D721Med (cell line): ENCODE data around the gene FBXO34.
A peak's percentile ranks its signal among the peaks of the same experiment; 100 is the strongest.

Experiments
- DNase-seq: peaks from one replicate; pipeline ENCODE4 v3.0.0; 2011; ENCODE audit warnings: low spot score; ENCODE audit not compliant: insufficient read length
- FAIRE-seq: peaks from 2 replicates; lab custom pipeline; 2011; peaks lifted over from hg19 to GRCh38; lab: Jason Lieb, UNC
- TF ChIP-seq, protein P1 (sequence below): IDR thresholded peaks from 2 replicates; pipeline ENCODE4 v1.5.1; 2012; ENCODE audit warnings: mild to moderate bottlenecking, control low read depth; ENCODE audit not compliant: insufficient read depth; ENCODE audit errors: missing control alignments

Gene FBXO34

DNA sequence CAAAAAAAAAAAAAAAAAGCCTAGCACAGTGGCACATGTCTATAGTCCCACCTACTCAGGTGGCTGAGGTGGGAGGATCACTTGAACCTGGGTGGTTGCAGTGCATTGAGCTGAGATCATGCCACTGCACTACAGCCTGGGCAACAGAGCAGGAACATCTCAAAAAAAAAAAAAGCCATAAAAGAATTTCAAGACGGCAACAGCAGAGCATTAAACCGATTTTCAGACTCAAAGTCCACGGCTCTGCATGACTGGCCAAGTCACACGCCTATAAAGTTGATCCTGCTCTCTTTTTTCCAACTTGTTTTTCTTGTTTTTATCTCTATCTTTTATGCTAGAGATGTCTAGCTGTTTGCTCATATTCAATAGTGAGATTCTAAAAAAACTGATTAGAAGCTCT, 45.3 kb downstream of the FBXO34 start:
- DNase-seq (no peak), FAIRE-seq (no peak)
- TF ChIP-seq, protein P1, sequence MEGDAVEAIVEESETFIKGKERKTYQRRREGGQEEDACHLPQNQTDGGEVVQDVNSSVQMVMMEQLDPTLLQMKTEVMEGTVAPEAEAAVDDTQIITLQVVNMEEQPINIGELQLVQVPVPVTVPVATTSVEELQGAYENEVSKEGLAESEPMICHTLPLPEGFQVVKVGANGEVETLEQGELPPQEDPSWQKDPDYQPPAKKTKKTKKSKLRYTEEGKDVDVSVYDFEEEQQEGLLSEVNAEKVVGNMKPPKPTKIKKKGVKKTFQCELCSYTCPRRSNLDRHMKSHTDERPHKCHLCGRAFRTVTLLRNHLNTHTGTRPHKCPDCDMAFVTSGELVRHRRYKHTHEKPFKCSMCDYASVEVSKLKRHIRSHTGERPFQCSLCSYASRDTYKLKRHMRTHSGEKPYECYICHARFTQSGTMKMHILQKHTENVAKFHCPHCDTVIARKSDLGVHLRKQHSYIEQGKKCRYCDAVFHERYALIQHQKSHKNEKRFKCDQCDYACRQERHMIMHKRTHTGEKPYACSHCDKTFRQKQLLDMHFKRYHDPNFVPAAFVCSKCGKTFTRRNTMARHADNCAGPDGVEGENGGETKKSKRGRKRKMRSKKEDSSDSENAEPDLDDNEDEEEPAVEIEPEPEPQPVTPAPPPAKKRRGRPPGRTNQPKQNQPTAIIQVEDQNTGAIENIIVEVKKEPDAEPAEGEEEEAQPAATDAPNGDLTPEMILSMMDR, result no peak

DNA sequence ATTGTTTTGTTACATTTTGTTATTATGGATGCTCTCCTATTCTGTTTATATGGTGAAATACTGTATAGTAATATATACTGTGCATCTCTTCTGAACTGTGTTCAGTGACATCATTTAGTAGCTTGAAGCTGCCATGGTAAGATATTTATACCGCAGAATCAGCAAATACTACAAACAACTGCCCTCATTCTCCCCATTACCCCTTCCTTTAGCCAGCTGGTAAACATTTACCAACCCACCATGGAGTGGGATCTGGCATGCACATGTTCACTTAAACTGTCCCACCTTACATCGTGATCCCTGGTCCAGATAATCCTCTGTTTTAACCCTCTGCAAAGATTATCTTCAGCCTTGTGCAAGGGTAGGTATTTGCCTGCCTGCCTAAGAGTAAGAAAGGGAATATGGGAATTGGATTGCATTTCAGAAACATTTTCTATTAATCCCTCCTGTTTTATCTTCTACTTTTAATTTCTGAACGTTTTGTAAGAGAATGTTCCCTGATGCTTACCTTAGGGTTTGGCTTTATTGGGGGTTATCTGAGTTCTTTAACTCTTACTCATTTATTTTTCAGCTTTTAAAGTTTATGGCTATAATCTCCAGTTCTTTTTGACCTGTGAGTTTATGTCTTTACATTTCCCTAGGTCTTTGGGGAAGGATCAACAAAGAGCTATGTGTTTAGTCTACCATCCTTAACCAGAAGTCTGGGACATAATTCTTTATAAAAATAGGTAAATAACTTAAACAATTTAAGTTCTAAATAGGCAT, 46.5 kb downstream of the FBXO34 start:
- TF ChIP-seq, protein P1, result no peak
- DNase-seq (no peak), FAIRE-seq (peak; percentile 79)

DNA sequence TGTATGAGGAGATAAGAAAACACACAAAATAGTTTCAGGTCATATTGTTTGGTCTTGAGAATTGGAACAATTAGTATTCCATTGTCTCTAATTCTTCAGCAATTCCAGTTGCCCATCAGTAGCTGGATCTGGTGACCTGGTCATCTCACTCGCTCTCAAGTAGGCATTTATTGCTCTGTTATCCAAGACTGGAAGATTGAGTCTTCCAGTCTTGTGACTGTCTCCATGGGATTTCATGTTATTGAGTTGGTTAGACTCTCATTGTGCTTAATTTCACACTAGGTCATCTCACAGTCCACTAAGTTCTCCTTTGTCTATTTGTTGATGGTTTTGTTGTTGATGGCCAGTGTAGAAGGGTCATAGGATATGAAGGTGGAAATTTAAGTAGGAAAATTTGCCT, 47.5 kb downstream of the FBXO34 start:
- FAIRE-seq (peak; percentile 55), DNase-seq (no peak)
- TF ChIP-seq, protein P1, result no peak

GRCh38 chr14:55323910-55324309, 52.7 kb downstream of the FBXO34 start:
- DNase-seq, result no peak
- TF ChIP-seq, protein P1, result no peak
- no peak for FAIRE-seq

DNA sequence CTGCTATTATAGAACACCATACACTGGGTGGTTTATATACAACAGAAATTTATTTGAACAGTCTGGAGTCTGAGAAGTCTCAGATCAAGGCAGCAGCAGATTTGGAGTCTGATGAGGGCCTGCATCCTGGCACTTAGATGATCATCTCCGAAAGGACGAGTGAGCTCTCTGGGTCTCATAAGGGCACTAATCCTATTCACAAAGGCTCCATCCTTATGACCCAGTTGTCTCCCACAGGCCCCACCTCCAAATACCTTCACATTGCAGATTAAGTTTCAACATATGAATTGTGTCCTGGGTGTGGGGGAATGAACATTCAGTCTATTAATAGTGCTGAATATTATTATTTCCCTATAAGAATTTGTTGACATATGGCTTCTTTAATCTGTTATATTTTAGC, 53.6 kb downstream of the FBXO34 start:
- FAIRE-seq (no peak), DNase-seq (no peak)
- TF ChIP-seq, protein P1, result no peak

GRCh38 chr14:55327179-55327578, 56.0 kb downstream of the FBXO34 start:
- TF ChIP-seq, protein P1, result no peak
- DNase-seq, result no peak
- FAIRE-seq, result no peak

- no peak for FAIRE-seq
- no peak for DNase-seq
- TF ChIP-seq, protein P1, result no peak
Measured at GRCh38 chr14:55328317-55328716, 57.1 kb downstream of the FBXO34 start.
